Activated CD8-positive, alpha-beta memory T cell treated with anti-CD3 and anti-CD28 coated beads for 36 hours (primary cell): ENCODE measurements around the gene GALNT17. TPM values are rescaled to one million over a fixed set of nuclear protein-coding genes. Genes with fewer than 3 reads are reported as not detected.
"Not testable (repeated sequence)": the region's sequence is repeated elsewhere in the genome, so short reads cannot be mapped to it uniquely, and the experiment has no call there.

ENCODE experiments used
- CTCF ChIA-PET: fragments of 350-600 bp; sonication (Branson Sonifier 250); formaldehyde crosslinking; loops from one replicate; lab custom pipeline; 2021; ENCODE audit warnings: antibody characterized with exemption; lab: Charles Lee
- POLR2A ChIA-PET: fragments of 350-600 bp; sonication (Branson Sonifier 250); formaldehyde crosslinking; loops from one replicate; lab custom pipeline; 2021; ENCODE audit warnings: antibody characterized with exemption; lab: Charles Lee
- total RNA-seq, 2 experiments: library from RNA; stranded (reverse); gene quantifications; one replicate each; pipeline ENCODE4 v1.2.3, GENCODE V29; 2021

Gene GALNT17
- total RNA-seq, 2 experiments from 2014 or later = not detected

DNA sequence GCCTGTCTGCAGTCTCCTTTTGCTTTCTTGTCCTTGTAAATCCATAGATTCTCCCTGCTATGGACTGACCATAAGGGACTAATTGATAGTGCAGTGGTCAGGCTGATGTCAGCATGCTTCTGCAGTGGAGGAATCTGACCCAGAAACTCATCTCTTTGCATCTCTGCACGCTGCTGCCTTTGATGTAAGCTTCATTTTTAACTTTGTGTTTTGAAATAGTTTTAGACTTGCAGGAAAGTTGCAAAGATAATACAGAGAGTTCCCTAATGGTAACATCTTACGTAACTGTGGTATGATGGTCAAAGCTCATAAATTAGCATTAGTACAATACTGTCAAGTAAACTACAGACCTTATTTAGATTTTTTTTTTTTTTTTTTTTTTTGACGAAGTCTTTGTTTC, 89.6 kb downstream of the GALNT17 start:
- ChIA-PET POLR2A (no interaction called here), CTCF (no interaction called here)

DNA sequence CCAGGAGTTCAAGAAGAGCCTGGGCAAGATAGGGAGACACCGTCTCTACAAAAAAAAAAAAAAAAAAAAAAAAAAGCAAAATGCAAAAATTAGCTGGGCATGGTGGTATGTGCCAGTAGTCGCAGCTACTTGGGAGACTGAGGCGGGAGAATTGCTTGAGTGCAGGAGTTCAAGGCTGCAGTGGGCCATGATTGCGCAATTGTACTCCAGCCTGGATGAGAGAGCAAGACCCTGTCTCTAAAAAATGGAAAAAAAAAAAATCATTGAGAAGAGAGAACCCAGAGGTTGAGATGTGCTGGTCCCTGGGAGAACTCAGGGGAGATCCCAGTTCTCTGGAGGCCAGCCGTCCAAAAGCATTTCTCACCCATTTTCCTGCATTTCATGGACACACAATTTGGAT, 95.2 kb downstream of the GALNT17 start:
- ChIA-PET POLR2A (no interaction called here), CTCF (no interaction called here)

DNA sequence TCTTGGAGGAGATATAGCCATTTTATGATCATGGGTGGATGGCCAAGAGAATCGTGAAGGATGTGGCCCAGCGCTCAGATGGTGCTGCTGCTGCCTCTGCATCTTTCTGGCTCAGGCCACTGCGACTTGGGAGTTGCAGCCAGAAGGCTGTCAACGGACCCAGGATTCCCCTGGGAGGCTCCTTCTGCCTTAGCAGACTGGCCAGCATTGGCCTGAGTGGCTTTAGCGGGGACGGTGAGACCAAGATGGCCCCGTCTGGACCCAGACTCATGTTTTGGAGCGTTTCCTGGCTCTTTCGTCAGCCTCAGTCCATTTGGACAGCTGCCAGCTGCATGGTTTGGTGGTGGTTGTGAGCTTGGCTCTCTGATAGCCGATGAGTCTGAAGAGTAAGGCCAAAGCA, 97.2 kb downstream of the GALNT17 start:
- ChIA-PET POLR2A (no interaction called here), CTCF (no interaction called here)

DNA sequence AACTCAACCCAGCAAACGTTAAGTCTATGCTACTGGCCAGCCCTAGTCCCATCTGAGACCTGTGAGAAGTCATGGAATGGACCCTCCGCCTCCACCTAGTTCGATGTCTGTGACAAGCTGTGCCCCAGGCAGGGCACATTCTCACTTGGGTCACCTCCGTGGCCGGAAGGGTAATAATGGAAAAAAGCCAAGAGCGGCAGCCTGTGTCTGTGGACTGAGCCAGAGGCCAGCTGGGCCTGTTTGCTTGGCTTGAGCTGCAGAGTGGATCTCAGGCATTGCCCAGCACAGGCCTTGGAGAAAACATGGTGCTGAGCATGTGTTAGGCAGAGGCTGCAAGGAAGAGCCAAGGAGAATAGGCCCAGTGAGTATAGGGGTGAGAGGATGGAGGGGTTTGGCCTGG, 97.8 kb downstream of the GALNT17 start:
- ChIA-PET CTCF (no interaction called here), POLR2A (no interaction called here)

DNA sequence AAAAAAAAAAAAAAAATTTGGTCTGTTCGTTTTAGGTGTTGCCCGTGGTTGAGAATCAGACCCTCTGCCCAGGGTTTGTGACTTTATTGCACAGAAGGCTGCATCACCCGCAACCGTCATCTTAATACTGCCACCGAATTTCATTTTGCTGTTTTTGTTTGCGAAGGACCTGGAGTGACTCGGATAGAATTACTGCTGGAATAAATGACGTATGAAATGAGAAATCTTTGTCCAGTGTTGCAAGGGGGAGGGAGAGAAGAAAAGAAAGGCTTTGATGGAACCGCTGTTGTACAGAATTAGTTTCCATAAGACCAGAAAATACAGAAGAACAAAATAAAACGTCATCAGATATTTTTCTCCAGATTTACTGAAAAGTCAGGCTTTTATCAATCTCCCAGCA, 103.3 kb downstream of the GALNT17 start:
- ChIA-PET POLR2A (no interaction called here), CTCF (no interaction called here)

DNA sequence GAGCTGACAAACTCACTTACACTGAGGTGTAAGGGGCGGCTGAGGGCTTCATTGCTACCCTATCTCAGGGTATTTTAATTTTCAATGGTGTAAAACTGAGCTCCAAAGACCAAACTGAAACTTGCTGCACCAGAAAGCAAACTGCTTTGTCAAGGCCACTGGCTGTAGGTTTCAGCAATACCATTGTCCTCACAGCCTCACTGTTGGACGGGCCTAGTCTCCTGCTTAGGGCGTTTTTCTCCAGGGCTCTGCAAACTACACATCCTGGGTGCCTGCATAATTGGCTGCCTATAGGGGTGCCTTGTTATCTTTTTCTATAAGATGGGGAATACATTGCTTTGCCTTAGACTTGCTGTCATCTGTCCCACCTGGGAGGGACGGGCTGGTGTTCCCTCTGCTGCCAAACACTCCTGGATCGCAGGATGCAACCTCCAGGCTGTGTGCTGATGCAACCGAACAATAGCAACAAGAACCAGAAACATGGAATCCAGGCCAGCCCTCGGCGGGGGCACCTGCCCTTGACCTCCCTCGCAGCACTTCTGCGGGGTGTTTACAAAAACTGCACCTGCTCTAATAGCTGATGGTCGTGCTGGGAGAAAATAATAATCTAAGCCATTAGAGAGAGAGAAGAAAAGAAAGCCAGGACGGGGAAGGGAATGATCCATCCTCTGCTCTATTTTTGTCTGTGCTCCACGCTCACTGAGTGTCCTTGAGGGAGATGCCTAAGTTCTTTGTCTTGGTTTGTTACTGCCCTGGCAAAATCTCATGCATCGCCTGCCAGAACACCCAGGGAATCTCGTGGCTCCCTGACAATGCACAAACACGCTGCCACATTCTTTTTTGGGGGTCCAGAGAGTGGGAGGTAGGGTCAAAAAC, 104.5 kb downstream of the GALNT17 start:
- ChIA-PET POLR2A (no interaction called here), CTCF (no interaction called here)

DNA sequence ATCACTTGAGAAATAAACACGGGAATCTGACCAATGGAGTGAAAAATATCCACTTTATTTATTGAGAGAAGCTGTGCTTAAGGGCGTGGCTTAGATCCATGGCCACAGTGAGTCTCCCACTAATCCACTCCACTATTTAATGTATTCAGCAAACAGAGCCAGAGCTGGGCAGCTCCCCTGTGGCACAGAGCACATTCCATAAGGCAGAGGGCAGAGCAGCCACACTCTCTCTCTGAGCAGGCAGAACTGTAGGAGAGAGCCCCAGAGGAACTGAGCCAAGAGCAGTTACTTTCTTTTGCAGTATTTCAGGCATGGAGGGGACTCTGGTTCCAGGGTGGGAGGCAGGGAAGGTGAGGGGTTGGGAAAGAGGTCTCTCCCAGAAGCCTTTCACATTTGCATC, 106.0 kb downstream of the GALNT17 start:
- ChIA-PET POLR2A (no interaction called here), CTCF (interaction anchor here (0.7 kb wide), 1 partner anchor 27 kb away, joined by 3 read pairs; no protein-coding TSS in a partner anchor)

DNA sequence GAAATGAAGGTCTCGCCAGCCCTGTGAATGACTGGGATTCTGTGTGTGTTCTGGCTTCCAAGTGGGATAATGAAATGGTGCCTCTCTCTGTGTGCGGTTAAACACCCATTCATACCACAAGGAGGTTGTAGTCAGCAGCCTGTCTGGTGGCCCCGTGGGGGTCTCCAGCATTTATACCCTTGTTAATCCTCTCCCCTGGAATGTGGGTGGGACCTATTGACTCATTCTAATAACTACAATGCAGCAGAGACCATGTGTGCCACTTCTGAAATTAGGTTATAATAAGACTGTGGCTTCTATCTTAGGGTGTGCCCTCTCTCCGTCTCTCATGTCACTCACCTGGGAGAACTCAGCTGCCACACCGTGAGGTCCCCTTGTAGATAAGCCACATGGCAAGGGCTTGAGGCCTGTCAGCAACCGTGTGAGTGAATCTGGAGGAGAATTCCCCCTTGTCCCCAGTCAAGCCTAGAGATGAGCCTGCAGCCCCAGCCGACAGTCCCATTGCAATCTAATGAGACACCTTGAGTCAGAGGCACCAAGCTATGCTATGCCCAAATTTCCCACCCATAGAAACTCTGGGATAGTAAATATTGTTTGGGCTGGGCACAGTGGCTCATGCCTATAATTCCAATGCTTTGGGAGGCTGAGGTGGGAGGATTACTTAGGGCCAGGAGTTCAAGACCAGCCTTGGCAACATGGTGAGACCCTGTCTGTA, 106.8 kb downstream of the GALNT17 start:
- ChIA-PET POLR2A (no interaction called here), CTCF (no interaction called here)

DNA sequence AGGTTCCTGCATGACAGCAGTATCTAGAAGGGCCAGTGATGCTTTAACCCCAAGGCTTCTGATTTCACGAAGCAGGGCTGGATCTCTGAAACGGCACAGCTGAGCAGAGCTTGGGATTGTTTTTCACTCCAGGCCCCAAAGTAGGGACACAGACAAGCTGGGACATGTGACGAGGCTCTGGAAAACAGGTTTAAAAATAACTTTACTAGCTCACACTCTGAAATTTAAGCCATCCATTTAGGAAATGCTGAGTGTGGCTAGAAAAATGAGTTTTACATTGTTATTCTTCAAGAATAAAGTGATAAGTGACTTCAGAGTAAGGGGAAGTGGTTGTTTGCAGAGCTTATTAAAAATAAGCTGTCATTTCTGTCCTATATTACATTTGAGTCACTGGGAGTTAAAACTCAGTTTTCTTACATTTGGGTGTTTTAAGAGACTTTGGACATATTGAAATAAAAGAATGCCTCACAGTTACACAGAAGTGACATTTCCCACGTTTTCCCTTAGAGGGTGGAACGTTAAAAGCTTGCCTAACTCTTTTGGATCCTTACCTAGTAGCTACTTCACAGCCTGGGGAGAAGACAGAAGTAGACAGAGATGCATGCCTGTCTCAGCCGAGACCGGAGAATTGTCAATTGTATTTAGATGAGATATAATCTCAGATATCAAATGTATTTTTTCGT, 107.8 kb downstream of the GALNT17 start:
- POLR2A ChIA-PET = no interaction called here
- CTCF ChIA-PET = no interaction called here

DNA sequence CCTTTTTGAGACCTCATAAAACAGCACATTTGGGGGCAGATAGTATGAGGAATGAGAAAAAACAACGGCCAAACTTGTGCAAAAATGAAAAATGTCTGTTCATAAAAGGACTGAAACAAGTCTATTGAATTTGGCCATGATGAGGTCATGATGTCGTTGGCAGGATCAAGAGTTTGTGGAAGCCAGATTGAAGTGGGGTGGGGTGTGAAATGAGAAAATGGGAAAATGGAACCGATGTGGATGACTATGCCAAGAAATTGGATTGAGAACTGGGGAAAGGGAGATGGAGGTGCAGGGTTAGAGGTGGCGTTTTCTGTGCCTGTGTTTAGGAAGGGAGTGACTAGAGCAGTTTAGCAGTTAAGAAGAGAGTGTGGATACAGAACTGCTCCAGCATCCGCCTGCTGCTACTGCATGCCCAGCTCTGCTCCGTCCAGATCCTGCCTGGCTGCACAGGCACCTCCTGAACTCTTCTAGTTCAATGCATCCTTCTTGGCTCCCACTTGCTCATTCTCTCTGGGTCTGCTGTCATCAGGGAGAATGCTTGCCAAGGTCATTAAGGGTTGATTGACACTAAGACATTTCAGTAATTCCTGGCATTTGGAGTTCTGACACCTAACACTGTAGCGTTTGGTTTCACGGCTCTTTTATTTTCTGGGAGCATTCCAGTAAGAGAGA, 111.9 kb downstream of the GALNT17 start:
- ChIA-PET POLR2A (no interaction called here), CTCF (no interaction called here)

DNA sequence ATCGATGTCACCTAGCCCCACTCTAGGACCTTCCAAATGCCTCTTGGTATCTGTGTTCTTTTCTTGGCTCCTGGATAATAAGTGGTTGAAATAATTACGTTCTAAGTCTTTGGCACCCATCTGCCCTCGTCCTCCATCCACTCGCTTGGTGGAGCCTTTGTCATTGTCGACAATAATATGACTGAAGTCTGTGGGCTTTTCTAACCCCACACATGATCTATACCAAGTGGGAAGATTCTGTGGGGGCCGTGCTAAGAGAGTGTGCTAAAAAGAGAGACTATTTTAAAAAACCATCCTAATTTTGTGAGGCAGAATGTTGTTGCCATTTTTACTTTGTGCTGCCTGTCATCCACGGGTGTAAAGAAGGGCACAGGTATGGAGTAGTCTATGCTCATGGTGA, 113.1 kb downstream of the GALNT17 start:
- ChIA-PET POLR2A (no interaction called here), CTCF (no interaction called here)

DNA sequence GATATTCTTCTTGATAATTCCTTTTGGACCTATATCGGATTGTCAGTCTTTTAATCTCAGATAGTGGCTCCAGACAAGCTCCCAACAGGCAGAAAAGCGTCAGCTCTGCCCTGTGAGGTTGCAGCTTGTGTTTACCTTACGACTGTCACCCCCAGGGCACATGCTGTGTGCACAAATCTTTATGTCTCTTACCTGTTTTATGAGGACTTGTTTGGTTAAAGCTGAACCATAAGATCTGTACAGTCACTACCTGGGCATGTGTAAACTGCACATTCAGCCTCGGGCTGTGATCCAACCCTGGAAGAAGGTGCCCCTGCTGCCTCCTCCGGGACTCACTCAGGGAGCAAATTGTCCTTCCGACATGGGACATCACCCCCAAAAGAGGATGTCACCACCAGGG, 119.8 kb downstream of the GALNT17 start:
- CTCF ChIA-PET = no interaction called here

DNA sequence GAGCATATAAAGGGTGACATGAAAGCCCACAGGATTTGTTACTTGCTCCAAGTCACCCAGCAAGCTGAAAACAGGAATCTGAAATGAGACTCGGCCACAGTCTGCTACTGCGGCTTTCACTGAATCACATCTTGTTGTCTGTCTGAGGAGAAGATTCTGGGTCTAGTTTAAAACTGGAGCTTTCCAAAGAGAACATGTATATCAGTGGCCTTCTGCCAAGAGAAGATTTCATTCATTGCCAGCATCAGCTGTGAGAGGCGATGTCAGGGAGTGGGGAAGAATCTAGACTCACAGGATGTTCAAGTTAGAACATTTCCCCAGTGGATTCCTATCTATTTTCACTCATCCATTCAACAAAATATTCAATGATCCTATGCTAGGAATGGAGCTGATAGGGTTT, 122.8 kb downstream of the GALNT17 start:
- ChIA-PET POLR2A (no interaction called here), CTCF (no interaction called here)

More for the DNA sequence above, 119.8 kb downstream of the GALNT17 start:
- POLR2A ChIA-PET = no interaction called here

DNA sequence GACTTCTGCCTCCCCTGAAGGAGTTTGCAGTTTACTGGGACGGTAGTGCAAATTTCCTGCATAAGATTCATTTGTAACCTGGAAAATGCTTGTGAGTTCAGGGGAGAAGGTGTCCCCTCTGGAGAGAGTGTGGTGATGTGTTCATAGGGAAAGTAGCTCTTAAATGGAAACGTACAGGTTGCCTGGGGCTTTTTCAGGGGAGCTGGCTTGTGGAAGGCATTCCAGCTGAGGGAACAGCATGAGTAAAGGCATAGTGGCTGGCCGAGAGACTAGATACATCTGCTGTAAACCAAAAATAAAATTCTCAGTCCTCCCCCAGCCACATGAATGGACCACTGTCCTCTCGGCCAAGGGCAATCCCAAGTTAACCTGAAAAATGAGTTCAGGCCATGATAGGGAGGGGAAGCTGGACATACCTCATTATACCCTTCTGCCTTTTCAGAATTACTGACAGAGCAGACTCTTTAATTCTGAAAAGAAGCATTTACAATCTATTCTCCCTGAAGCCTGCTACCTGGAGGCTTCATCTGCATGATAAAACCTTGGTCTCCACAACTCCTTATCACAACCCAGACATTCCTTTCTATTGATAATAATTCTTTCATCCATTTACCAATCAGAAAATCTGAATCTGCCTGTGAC, 123.7 kb downstream of the GALNT17 start:
- CTCF ChIA-PET = no interaction called here
- POLR2A ChIA-PET = no interaction called here

DNA sequence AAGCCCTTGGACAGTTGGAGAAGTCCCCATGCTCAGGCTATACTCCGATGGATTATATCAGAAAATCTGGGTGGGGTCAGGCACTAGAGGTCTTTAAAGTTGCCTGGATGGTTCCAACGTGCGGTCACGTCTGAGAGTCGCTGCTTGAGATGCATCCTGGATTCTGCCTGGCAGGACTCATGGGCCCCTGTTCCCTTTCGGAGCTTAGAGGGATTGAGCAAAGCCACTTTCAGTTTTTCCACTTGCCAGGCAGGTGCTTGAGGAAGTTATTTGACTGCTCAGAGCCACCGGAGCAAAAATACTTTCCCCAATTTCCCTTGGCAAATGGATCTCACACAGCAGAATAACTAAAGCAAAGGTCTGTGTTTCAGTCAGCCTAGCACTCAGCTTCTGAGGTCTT, 129.1 kb downstream of the GALNT17 start:
- CTCF ChIA-PET = no interaction called here
- POLR2A ChIA-PET = no interaction called here

DNA sequence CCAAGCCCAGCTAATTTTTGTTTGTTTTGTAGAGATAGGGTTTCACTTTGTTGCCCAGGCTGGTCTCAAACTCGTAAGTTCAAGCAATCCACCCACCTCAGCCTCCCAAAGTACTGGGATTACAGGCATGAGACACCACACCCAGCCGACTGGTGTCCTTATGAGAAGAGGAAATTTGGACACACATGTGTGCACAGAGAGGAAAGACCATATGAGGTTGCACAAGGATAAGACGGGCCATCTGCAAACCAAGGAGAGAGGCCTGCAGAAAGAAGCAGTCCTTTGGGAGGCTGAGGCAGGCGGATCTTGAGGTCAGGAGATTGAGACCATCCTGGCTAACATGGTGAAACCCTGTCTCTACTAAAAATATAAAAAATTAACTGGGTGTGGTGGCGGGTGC, 130.9 kb downstream of the GALNT17 start:
- CTCF ChIA-PET, POLR2A ChIA-PET: not testable (repeated sequence)

DNA sequence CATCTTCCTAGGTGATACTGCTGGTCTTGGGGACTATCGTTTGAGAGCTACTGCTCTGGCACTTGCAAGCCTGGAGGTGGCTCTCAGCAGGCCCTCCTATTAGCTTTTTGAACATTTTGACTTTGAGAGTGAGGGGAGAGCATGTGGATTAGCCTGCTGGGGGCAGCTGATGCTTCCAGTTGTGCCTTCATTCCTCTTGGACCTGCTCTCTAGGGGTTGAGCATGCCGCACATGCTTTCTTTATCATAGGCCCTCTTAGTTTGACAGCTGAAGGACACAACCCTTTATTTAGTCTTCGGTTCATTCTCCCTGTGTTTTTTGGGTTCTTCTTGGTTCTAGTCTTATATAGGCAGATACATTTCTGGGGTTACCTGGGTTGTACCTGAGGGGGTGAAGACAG, 132.1 kb downstream of the GALNT17 start:
- POLR2A ChIA-PET = no interaction called here
- CTCF ChIA-PET = no interaction called here

DNA sequence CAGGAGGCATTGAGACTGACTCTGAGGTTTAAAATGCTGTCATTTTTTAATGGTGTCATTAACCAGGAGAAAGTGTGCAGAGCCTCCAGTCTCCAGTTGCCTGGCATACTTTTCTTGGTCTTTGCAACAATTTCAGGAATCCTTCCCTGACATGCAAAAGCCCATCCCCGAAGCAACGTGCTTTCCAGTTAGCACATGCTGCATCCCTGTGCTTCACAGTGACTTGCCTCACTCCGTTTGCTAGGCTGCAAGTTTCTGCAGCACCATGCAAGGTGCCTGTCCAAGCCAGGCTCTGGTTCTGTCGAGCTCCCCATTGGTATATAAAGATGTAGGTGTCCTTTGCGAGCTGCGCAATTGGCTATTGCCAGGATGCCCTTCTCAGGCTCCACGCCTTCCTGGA, 135.0 kb downstream of the GALNT17 start:
- ChIA-PET POLR2A (no interaction called here), CTCF (interaction anchor here (0.7 kb wide), 1 partner anchor 373 kb away, joined by 3 read pairs; no protein-coding TSS in a partner anchor)

DNA sequence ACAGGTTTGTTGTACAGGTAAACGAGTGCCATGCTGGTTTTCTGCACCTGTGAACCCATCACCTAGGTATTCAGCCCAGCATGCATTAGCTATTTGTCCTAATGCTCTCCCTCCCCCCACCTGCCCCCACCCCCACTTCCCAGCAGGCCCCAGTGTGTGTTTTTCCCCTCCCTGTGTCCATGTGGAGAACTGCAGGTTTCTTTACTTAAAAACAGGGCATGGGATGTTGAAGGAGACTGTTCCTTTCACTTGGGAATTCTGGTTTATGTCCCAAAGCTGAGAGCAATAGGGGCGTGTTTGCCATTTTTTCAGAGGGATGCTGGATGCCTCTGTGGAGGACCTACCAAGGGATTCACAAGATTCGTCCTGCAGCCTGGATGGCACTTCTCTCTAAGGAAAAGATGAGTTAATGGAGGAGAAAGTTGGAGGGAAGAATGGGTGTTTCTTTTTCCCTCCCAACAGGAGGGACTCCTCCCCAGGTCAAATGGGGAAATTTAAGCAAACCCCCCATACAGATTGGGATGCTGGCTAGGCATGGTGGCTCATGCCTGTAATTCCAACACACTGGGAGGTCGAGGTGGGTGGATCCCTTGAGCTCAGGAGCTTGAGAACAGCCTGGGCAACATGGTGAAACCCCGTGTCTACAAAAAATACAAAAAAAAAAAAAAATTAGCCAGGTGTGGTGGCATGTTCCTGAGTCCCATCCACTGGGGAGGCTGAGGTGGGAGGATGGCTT, 136.0 kb downstream of the GALNT17 start:
- ChIA-PET POLR2A (no interaction called here), CTCF (interaction anchor here (0.7 kb wide), 1 partner anchor 372 kb away, joined by 3 read pairs; no protein-coding TSS in a partner anchor)
